Suppressor macrophage (primary cell): Measurements from ENCODE around the gene CDH13.

ENCODE experiments used
- DNase-seq, 4 experiments: peaks; one replicate each; pipeline ENCODE4 v3.0.0-alpha.2; 2020 to 2022

CDH13 gene

DNA sequence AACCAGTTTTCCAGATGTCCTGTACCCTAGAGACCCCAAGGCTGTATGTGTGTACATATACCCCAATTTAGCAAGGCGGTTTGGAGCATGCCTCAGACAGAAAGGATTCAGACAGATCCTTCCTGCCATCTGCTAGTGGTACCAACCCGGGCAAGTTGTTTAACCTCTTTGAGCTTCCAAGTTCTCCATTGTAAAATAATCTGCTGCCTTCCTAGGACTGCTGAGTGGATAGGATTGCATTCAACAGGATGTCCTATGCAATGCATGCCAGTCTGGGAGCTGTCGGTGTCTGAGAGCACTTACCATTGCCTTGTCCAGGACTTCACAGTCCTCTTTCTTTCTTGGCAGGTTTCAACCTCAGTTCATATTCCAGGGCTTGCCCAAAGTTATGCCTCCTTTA is 1.9 kb downstream of the CDH13 start:
- no peak for DNase-seq

DNA sequence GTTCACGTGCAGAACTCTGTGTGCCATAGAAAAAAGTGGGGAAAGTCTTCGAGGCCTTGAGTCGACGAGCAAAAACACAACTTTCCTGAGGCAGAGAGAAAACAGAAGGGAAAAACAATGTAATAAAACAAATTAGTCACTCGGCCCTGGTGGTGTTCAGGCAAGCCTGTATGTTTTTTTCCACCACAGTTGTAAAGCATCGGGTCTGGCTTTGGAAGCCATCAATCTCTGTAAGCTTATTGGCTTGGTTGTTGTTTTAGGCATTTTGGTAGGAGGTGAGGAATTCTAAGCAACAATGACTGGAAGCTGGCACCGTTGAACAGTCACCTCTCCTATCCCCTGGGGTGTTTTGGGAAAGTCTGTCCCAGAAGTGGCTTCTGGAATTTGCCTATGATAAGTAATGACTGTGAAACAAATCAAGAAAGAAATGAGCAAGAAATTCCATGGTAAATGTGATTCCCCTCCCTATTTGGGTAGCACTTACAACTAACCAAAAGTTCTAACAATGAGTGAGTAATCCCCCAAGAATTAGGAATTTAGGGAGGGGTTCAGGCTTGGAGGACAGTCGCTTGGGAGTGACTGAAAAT is 2.8 kb downstream of the CDH13 start:
- no peak for DNase-seq

DNA sequence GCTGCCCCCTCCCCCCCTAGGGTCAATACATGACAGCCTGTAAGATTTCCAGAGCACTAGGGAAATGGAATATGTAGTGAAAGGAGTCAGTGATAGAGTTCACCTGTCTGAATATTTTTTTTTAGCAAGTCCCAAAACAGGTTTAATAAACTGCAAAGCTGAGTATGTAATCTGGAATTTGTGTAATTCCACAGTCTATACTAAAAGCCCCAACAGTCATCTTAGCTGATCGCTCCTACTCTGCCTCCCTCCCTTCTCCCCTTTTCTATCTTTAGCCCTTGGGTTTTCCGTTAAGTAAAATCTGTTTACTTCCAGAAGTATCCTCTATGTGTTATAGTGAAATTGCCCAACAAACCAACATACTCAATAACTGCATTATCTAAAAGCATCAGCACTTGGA is 3.5 kb downstream of the CDH13 start:
- no peak for DNase-seq

DNA sequence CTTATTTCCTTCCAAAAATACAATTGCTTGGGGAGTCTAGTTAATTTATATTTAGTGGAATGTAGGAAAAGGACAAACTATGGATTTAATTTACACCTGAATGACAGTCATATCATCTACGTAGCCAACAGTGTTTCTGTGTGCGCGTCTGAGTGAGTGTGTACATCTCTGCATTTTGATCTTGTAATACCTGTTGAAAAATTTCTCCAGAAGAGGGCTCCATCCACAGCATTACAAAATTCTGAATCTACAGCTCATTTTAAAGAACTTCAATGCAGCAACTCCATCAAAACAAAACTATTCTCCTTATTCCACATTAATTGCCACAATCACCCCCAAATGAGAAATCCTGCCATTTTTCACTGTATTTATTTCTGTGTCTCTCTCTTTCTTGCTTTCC is 3.9 kb downstream of the CDH13 start:
- no peak for DNase-seq

DNA sequence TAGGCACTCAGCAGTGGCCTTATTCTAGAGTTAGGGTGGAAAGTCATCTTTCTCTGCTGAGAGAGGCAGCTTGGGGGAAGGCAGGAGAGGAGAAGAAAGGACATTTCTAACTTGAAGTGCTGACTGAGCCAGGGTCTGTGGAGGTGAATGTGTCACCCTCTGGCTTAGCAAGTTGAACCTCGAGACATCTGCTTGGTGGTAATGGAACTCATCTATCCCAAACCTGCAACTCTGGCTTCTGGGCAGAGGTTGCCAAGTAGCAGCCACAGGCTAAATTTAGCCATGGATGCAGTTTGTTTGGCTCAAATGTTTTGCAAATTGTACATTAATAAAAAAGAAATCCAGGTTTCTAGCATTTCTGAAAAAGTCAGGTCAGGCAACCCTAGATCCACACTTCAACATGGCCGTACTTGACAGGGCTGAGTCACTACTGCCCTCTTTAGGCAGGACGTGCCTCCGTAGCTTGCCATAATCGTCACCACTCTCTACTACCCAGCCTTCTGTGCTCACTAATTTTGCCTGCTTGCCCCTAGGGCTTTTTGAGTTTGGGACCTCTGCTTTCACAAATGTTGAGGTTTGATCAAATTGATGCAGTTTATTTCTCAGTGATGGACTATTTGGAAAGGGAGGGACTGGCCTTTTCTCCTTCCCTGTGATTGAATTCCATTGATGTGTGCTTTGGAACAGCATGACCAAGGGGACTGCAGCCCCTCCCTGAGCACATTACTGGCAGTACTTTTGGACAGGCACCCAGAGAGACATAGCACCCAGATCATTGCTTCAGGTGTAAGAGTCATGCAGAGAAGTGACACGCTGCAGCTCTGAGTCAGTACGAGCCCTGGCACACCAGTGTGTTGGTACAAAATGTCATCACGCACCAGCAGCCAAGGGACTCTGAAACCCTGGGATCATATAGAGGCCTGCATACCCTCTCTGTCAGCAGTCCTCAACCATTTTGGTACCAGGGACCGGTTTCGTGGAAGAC is 5.2 kb downstream of the CDH13 start:
- no peak for DNase-seq

DNA sequence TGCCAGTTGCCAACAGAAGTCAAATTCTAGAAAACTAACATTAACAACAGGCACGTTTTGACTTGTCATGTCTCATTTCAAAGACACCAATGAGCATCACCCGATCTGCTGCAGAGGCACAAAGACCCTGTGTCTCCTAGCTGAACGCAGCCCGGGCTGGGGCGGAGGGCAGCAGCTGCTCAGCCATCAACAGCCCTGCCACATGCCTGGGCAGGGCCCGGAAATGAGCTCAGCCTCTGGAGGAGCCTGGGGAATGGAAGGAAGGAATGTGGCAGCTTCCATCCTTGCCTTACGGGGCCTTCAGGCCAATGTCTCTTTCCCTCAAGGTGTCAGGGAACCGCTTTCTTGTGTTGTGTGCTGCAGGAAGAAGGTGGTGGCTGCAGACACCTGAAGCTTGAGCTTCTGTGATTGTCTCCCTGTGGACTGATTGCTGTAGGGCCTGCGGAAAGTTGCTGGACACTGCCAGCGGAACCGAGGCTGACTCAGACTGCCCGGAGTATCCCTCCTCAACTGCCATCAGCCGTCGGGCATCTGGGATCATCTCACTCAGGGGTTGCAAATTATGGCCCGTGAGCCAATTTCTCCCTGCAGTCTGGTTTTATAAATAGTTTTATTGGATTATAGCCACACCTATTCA is 7.3 kb downstream of the CDH13 start:
- DNase-seq = no peak

DNA sequence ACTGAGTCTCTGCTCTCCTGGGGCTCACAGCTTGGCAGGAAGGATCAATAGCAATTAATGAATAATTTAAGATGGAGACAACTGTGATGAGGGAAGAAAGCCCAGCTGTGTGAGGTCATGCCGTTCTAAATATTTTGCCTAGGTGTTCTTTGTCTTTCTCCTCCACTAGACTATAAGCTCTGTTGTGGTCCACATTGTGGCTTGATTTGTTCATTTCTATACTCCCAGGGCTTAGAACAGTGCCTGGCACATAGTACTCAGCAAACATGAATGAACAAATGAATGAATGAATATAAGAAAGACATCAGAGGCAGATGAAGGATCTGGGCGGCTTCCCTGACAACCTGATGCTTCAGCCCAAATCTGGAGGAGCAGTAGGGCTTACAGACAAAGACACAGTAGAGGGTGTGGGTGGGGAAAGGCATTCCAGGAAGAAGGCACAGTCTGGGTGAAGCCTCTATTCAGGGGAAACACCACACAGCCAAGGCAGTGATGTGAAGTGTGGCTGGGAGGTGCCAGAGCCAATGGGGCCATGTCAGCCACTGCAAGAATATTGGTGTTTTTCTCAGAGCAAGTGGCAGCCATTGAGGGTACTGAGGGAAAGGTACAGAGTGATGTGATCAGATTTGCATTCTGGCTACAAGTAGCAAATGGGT is 8.3 kb downstream of the CDH13 start:
- no peak for DNase-seq

DNA sequence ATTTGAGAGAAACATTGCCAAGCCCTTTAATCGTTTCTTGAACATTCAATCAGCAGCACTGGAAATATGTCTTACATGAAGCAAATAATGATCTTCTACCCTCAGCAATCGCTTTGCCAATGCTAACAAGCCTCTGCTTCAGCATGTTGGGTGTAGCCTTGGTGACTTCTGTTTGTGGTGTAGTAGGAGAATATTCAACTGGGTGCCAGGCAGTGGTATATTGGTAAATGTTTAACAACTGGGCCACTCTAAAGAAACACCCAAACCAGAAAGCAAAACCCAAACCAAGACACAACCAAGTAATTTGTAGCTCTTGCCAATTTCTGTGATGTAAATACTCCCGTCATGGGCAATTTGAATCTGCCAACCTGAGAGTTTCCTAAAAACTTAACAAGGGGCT is 9.7 kb downstream of the CDH13 start:
- DNase-seq = no peak

DNA sequence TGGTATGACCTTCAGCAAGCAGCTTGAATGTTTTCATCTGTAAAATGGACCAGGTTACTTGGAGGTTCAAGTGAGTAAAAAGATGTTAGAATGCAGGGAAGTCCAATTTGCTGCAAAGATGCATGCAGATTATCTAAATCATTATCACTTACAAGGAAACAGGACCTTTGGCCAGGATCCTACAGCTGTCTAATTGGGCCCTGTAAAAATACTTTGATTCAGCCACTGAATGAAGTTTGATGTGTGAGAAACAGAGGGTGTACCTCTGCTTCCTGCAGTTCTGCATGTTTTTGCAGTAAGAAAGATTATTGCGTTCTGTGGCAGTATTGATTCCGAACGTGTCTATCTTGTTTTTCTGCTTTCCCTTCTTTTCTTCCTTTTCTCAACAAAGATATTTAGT is 10.2 kb downstream of the CDH13 start:
- no peak for DNase-seq

DNA sequence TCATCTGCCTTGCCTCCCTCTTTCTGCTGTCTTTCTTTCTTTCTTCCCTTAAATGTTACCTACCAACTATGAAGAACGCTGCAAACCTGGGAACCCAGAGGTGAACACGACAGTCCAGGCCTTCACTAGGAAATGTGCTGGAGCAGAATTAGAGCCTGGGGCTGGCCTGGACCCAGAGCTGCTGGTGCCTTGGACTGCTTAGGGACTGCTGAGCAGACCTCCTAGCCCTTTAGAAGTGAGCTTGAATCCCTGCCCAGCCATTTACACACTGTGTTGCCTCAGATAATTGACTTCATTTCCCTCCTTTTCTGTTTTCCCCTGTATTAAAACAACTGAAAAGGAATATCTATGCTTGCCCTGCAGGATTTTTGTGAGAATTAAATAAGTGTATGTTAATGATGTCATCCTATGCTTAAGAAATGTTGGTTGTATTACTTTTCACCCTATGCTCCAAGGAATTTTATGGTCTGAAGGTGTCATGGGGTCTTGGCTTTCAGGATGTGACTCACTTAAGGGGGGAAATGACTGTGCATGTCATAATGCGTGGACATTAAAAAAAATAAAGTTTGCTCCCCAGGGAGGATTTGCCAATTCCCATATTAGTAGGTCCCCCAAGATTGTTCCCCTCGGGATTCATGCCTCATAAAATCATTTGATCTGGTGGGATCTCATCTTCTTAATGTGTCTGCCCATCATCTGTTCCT is 11.5 kb downstream of the CDH13 start:
- no peak for DNase-seq

DNA sequence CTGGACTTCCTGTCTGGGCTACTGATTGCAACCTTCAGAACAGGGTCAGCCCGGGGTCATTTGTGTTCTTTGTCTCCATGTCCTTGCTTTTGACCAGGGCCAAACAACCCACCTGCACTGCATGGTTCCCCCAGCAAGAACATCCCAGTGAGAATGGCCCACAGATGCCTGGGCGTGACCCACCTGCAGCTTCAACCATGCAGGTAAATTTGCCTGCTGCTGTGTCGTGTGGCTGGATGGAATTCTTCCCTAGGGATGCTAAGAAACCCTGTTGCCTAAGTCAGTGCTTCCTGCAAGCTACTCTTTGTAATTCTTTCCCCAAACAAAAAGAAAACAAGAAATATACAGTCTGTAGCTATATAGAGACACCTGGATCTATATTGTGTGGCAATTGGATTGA is 12.5 kb downstream of the CDH13 start:
- no peak for DNase-seq

DNA sequence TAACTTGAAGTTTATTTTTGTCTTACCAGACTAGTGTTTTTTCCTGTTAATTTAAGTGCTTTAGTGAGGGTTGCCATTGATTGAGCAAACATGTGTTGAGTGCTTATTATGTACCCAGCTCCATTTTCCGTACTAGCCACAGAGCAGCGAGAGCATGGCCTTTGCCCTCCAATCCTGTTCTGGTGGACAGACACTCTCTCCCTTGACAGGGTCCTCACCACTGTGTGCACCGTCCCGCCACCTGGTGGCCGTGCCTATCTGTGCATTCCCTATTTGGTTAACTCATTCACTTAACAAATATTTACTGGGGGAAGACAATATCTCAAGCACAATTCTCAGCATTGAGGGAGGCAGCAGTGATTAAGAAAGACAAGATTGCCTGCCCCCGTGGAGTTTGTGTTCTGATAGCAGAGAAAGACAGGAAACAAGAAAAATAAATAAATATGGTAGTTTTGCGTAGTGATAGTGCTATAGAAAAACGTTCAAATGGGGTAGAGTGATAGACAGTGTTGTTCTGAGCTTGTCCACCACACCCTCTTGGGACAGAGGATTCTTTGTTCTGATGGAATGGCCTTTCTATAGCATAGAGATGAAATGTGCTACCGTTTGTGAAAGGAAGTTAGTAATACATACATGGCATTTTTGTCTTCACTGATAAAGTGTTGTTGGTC is 13.0 kb downstream of the CDH13 start:
- DNase-seq = peak; percentile 23 to 65 (median 40)

DNA sequence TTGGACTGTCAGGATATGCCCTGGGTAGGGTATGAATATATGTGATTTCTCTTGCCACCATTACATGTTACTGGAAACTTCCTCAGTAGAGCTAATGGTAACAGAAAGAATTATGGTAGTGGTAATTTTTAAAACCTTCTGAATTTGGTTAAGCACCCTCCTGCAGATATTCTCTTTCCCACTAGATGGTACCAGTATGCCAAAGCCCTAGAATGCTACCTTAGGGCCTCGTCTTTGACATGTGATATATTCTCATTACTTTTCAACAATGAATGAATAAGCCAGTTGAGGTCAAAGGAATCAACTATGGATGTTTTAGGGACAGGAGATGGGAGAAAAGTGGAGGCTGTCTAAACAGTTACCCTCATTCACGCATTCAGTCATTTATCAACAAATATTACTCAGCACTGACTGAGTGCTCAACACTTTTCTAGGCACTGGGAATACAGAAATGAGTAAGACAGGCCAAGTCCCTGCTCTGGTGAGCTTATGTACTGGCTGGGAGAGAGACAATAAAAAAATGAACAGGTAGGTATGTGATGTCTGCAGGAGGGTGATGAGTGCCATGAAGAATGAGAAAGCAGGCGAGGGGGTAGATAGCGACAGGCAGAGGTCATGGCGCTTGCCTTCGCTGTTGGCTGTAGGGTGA is 14.7 kb downstream of the CDH13 start:
- DNase-seq = no peak

DNA sequence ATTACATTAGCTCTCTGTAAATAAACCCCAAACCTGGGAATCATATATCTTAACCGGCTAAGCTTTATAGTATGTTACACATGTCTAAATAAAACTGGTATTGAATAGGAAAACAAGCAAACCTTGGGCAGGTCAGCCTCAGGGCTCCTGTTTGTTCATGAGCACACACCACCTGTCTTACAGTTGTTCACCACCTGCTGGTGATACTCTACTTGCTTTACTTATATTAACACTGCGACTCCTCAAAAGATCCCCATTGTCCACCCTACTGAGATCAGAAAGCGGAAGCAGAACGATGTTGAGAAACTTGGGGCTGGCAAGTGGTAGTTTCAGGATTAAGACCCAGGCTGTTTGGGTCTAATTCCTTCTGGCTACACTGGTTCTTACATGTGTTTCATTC is 16.4 kb downstream of the CDH13 start:
- no peak for DNase-seq

DNA sequence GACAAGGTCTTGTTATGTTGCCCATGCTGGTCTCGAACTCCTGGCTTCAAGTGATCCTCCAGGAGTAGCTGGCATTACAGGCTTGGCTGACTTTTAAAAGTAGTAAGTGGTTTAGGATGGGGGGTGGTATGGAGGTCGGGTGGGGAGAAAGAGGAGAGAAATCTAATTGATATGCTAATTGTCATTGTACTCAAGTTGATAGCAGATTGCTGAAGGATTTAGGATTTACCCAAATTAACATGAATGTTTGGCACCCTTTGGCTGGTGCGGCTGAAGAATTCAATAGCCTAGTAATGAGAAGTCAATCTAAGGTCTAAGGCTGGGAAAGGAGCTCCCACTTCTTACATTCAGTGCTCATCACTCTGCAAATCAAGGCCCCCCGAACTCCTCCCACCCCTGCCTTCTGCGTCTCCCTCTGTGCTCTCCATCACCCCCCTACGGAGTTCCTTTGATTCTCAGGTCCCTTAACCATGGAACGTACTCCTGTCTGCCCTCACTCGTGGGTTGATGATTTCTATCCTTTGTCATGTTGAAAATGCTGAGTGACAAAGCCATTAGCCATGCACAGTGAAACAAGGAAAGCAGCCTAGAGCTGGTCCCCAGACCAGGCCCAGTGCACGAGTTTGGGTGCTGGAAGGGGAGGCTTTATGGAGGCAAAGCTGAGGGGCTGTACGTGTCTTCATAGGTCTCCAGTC is 17.3 kb downstream of the CDH13 start:
- DNase-seq = no peak

DNA sequence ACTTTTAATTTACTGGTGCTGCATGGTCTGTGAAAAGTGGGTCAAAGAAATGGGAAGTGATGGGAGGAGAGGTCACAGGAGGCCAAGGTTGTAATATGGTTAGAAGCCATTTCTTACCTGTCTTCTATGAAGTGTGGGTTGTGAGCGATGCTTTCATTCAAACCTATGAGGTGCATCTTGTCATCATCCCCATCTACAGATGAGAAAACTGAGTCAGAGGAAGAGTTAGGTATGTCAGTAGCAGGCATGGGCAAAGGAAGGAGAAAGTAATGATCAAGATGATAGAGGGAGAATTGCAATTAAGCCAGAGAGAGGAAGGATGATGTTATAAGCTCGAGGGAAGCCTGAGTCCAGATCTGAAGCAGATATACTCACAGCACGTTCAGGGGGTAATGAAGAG is 19.7 kb downstream of the CDH13 start:
- DNase-seq = no peak

DNA sequence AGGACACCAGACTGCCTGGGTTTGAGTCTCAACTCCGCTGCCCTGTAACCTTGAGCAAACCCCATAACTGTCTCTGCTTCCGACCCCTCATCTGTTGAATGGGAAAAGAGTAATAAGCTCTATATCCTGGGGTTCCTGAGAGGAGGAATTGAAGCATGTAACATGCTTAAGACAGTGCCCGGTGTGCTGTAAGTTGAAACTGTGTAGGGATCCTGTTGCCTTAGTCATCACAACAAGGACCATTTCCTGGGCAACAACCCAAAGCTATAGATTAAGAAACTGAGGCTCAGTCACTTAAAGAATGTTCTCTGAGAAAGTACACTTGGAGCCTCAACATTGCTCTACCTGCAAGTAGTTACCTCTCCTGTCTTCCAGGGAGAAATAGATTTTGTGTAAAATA is 23.0 kb downstream of the CDH13 start:
- DNase-seq = no peak

DNA sequence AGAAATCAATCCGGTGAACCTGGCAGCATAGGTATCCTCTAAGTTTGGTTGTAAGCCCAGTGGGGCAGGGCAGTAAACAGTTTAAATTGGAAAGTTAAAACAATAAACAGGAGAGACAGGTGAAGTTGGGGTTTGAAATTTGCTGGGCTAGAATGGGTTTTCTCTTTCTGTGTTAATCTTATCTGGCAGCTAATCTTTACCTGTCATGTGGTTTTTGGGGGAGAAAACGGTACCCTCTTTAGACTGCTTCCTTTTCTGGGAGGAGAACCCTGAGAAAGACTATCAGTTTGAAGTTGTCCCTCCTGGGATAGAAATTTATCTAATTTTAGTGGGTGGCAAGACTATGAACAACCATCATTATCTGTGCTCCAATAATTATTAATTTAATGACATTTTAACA is 24.0 kb downstream of the CDH13 start:
- no peak for DNase-seq

DNA sequence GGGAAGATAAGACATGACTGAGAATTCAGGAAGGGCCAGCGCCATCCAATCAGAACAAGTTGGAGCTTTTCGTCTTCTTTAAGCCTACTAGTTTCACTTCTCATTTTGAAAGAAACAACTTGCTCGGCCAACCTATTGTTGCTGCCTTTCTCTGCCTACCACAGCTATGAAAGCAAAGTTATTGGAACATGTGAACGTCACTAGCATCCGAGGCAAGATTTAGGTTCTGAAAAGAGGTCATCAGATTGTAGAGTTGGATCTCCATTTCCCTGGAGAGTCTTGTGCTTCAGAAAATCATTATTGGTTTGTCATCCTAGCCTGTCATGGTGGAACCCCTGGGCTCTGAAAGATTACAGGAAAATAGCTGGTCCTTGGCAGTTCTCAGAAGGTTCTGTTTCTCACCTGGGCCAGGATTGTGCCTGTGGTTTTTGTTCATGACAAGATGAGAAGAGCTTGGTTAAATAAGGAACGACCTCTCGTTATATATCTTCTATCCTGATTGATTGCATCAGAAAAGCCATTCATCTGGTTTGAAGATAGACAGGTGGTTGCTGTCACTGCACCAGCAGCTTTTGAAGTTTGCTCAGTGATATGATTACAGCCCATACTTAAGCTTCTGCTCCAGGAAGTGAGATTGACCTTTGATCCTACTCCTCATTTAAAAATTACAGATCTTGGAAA is 25.3 kb downstream of the CDH13 start:
- no peak for DNase-seq

DNA sequence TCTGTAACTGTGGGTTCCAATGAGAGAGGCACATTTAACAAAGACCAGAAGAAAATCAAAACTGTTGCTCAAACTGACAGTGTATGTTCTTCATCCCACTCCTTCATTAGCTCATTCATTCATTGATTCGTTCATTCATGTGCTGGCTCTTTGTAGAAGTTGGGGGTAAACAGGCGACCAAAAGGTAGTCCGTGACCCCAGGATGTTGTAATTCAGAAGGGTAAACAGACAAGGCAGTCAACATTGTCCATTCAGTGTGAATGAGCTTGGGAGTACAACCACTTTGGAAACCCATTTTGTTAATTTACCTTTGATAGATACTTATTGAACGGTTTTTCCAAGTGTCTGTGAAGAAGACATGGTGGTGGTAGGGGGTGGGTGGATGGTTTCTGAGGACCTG is 26.1 kb downstream of the CDH13 start:
- no peak for DNase-seq
